ENCODE measurements around the gene BABAM2. TPM values are rescaled to one million over a fixed set of nuclear protein-coding genes. Genes with fewer than 3 reads are reported as not detected.

The BABAM2 gene
- total and polyA plus RNA-seq, 2 experiments from 2014 or later: 17.8 to 21.5 TPM

- no peaks in the 10 kb centered on the region for H3K79me2 ChIP-seq (replicated peaks; ENCODE audit: insufficient read depth)
- Mint-ChIP-seq H3K4me1 (no peaks in the 10 kb centered on the region), H3K4me3 (no peak overlapping the region), H3K27me3 (ENCODE audit: insufficient read depth, low read depth, poor library complexity) (no peaks in the 10 kb centered on the region), H3K36me3 (ENCODE audit: low read depth) (peaks cover 3% of the 10 kb centered on the region; the same call in 2 of the 3 replicates), H3K9me3 (peaks cover 11% of the 10 kb centered on the region), H3K27ac (no peak overlapping the region)
- H3K36me3 ChIP-seq (ENCODE audit: insufficient read depth): no peaks in the 10 kb centered on the region
- no peak overlapping the region for H2AFZ ChIP-seq
- H3K4me3 ChIP-seq: no peak overlapping the region
- H3F3A ChIP-seq (replicated peaks; ENCODE audit: low read depth): no peaks in the 10 kb centered on the region
- no peaks in the 10 kb centered on the region for H3K9me2 ChIP-seq (ENCODE audit: insufficient read depth)
- ATAC-seq (peak; percentile 59), DNase-seq (ENCODE audit: low spot score) (peak; percentile 66)
- H3K27me3 ChIP-seq (ENCODE audit: insufficient read depth): no peaks in the 10 kb centered on the region
- TF ChIP-seq POLR2AphosphoS5 (IDR thresholded peaks at IDR 0.05; ENCODE audit: low read depth) (no peak), NANOG (IDR thresholded peaks at IDR 0.05; ENCODE audit: borderline replicate concordance) (no peak), ETS1 (IDR thresholded peaks at IDR 0.05) (no peak), ZNF331 (CRISPR knock-in tag; IDR thresholded peaks at IDR 0.05; ENCODE audit: low read depth) (no peak), REST (IDR thresholded peaks at IDR 0.05; ENCODE audit: unreplicated experiment) (no peak), ZNF462 (CRISPR knock-in tag; IDR thresholded peaks at IDR 0.05) (no peak), EZH2phosphoT487 (IDR thresholded peaks at IDR 0.05; ENCODE audit: unreplicated experiment) (no peak), CTCF (conservative IDR thresholded peaks at IDR 0.05; ENCODE audit: low read depth in 2 of 2) (peak; percentile 83 to 89)
- no peak overlapping the region for H3K27ac ChIP-seq (ENCODE audit: low read depth)
- H4K20me1 ChIP-seq (replicated peaks; ENCODE audit: insufficient read depth): no peaks in the 10 kb centered on the region
- H3K4me1 ChIP-seq (ENCODE audit: insufficient read depth): no peaks in the 10 kb centered on the region
- H3K4me2 ChIP-seq: no peak overlapping the region
Observed at GRCh38 chr2:28155627-28156026, 265.1 kb downstream of the BABAM2 start.
